Measurements from ENCODE around the gene ATP6AP1.

DNA sequence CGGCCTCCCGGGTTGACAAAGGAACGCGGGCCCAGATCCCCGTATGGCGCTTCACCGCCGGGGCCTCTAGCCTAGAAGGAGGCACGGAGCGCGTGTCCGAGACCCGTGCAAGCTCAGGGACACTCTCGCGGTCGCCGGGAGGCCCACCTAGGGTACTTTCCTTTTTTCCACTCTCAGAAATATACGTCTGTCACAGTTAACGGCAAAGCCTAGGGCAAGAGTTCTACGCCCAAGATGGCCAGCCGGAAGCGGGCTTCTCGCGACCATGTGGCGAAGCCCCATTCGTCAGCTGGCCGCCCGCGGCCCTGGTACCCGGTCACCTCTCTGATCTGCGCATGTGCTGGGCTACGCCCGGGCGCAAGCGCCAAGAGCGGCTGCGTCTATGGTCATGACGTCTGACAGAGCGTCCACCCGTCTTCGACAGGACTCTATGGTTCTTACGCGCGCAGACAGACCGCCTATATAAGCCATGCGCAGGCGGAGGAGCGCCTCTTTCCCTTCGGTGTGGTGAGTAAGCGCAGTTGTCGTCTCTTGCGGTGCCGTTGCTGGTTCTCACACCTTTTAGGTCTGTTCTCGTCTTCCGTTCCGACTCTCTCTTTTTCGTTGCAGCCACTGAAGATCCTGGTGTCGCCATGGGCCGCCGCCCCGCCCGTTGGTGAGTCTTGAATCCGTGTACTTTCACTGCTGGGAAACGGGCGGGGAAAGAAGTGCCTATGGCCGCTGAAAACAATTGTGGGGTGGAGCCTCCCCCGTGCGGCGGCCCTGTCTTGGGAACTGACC, 30.4 kb upstream of the ATP6AP1 start, which contains the start of gene RPL10:
- TF ChIP-seq CTCF (IDR thresholded peaks at IDR 0.05) (no peak), SIN3A (IDR thresholded peaks at IDR 0.05; ENCODE audit: borderline replicate concordance, insufficient read depth, low read depth, low read length) (0 out of 2 replicates have a peak, but pooled peaks have one; percentile 91), POLR2AphosphoS5 (IDR thresholded peaks at IDR 0.05; ENCODE audit: low read depth, low read length) (peak; percentile 100), TCF7L2 (IDR thresholded peaks at IDR 0.05; ENCODE audit: low read depth, low read length) (peak; percentile 40; the same call in 1 of the 2 replicates)
